H1 (cell line): ENCODE measurements around the gene NME7. TPM values are rescaled to one million over a fixed set of nuclear protein-coding genes. Genes with fewer than 3 reads are reported as not detected.

ENCODE experiments used
- CTCF ChIA-PET: fragments of 300-600 bp; sonication (Branson Sonifier 250); formaldehyde crosslinking; loops from one replicate; lab custom pipeline; 2021; ENCODE audit not compliant: partially characterized antibody; lab: Charles Lee
- POLR2A ChIA-PET: fragments of 300-600 bp; sonication (Branson Sonifier 250); formaldehyde crosslinking; loops from one replicate; lab custom pipeline; 2021; ENCODE audit warnings: inconsistent platforms; ENCODE audit not compliant: partially characterized antibody; lab: Charles Lee
- DNase-seq, 2 experiments: peaks; one replicate each; pipeline versions ENCODE4 v3.0.0 to v3.0.0-alpha.2; 2010 to 2022; ENCODE audit warnings: low spot score in 2 of 2, low read depth in 1 of 2, mixed read lengths in 1 of 2
- FAIRE-seq: peaks from 2 replicates; lab custom pipeline; 2011; peaks lifted over from hg19 to GRCh38; lab: Jason Lieb, UNC
- H2AFZ ChIP-seq: 2 replicates; pipeline ENCODE4 v1.8.1; 2012; ENCODE audit warnings: low read length, inconsistent platforms
- H2AK5ac ChIP-seq: 2 replicates; pipeline ENCODE4 v1.6.1; 2013; ENCODE audit warnings: low read depth, low read length
- H2BK120ac ChIP-seq: replicated peaks from 2 replicates; pipeline ENCODE3; 2013; ENCODE audit warnings: low read depth, low read length, inconsistent platforms
- H2BK12ac ChIP-seq: 2 replicates; pipeline ENCODE4 v1.6.1; 2013; ENCODE audit warnings: low read depth, low read length
- H2BK15ac ChIP-seq: 2 replicates; pipeline ENCODE4 v1.6.1; 2013; ENCODE audit warnings: low read length
- H2BK20ac ChIP-seq: 2 replicates; pipeline ENCODE4 v1.6.1; 2013; ENCODE audit warnings: low read length
- H2BK5ac ChIP-seq: 2 replicates; pipeline ENCODE4 v1.6.1; 2013; ENCODE audit warnings: low read depth, low read length
- H3K14ac ChIP-seq: 2 replicates; pipeline ENCODE4 v1.6.1; 2013; ENCODE audit warnings: inconsistent platforms; ENCODE audit not compliant: insufficient read length
- H3K18ac ChIP-seq: 2 replicates; pipeline ENCODE4 v1.6.1; 2013; ENCODE audit warnings: low read length; ENCODE audit errors: extremely low read depth
- H3K23ac ChIP-seq: 2 replicates; pipeline ENCODE4 v1.6.1; 2013; ENCODE audit warnings: inconsistent platforms; ENCODE audit not compliant: insufficient read length
- H3K23me2 ChIP-seq: 2 replicates; pipeline ENCODE4 v1.6.1; 2013; ENCODE audit warnings: low read depth, low read length
- H3K27ac ChIP-seq: 2 replicates; pipeline ENCODE4 v1.6.1; 2011; ENCODE audit warnings: low read depth, low read length, inconsistent platforms
- H3K27me3 ChIP-seq, 4 experiments: replicated peaks in 1 of 4; 1 replicate in 1 of 4; 2 replicates in 3 of 4; pipeline versions ENCODE4 v1.6.1 to v1.8.1; 2011 to 2013; ENCODE audit warnings: low read length in 3 of 4, mild to moderate bottlenecking in 3 of 4, inconsistent platforms in 2 of 4, mixed read lengths in 2 of 4, moderate library complexity in 1 of 4; ENCODE audit not compliant: control insufficient read depth in 3 of 4, insufficient read depth in 3 of 4; ENCODE audit errors: extremely low read depth in 1 of 4
- H3K36me3 ChIP-seq, 4 experiments: 2 replicates each; pipeline versions ENCODE4 v1.6.1 to v1.8.1; 2011 to 2013; ENCODE audit warnings: mild to moderate bottlenecking in 4 of 4, low read length in 3 of 4, moderate library complexity in 2 of 4, control low read depth in 1 of 4, inconsistent platforms in 1 of 4; ENCODE audit not compliant: insufficient read depth in 4 of 4, control insufficient read depth in 2 of 4
- H3K4ac ChIP-seq: replicated peaks from 2 replicates; pipeline ENCODE3; 2013; ENCODE audit warnings: low read length, low read depth, mixed read lengths, inconsistent platforms; ENCODE audit not compliant: insufficient read length
- H3K4me1 ChIP-seq, 4 experiments: replicated peaks in 1 of 4; 1 replicate in 1 of 4; 2 replicates in 3 of 4; pipeline versions ENCODE4 v1.6.1 to v1.8.1; 2011 to 2013; ENCODE audit warnings: low read length in 3 of 4, inconsistent platforms in 2 of 4, mixed read lengths in 1 of 4; ENCODE audit not compliant: insufficient read depth in 4 of 4, control insufficient read depth in 3 of 4
- H3K4me2 ChIP-seq, 2 experiments: 2 replicates each; pipeline versions ENCODE4 v1.6.1 to v1.8.1; 2011 to 2013; ENCODE audit warnings: low read depth in 2 of 2, low read length in 2 of 2, control low read depth in 1 of 2, inconsistent platforms in 1 of 2, mild to moderate bottlenecking in 1 of 2; ENCODE audit not compliant: insufficient read depth in 1 of 2
- H3K4me3 ChIP-seq, 4 experiments: fragments of 200-600, 300-600 bp in 1 of 4; sonication (generic), shearing (Covaris generic), sonication (Bioruptor Twin) in 1 of 4; 2 replicates each; pipeline versions ENCODE4 v1.5.1 to v1.8.1; 2011 to 2016; ENCODE audit warnings: low read length in 4 of 4, low read depth in 3 of 4, control low read depth in 2 of 4, inconsistent platforms in 2 of 4, mild to moderate bottlenecking in 2 of 4, mixed read lengths in 1 of 4, moderate library complexity in 1 of 4; ENCODE audit not compliant: insufficient read depth in 2 of 4; ENCODE audit errors: extremely low read depth in 1 of 4
- H3K56ac ChIP-seq: replicated peaks from 2 replicates; pipeline ENCODE3; 2013; ENCODE audit warnings: low read depth, mild to moderate bottlenecking, mixed read lengths, low read length, inconsistent platforms; ENCODE audit not compliant: insufficient read length
- H3K79me1 ChIP-seq: 2 replicates; pipeline ENCODE4 v1.6.1; 2013; ENCODE audit warnings: low read depth, low read length, control low read depth
- H3K79me2 ChIP-seq, 2 experiments: 2 replicates each; pipeline versions ENCODE4 v1.6.1 to v1.8.1; 2012 to 2013; ENCODE audit warnings: low read length in 2 of 2, mild to moderate bottlenecking in 2 of 2, inconsistent platforms in 1 of 2; ENCODE audit not compliant: insufficient read depth in 2 of 2, control insufficient read depth in 1 of 2
- H3K9ac ChIP-seq, 4 experiments: replicated peaks in 1 of 4; 1 replicate in 1 of 4; 2 replicates in 3 of 4; pipeline versions ENCODE4 v1.6.1 to v1.8.1; 2011 to 2013; ENCODE audit warnings: low read depth in 3 of 4, low read length in 3 of 4, control low read depth in 2 of 4, mild to moderate bottlenecking in 2 of 4, moderate library complexity in 2 of 4, inconsistent platforms in 1 of 4; ENCODE audit errors: extremely low read depth in 1 of 4
- H3K9me3 ChIP-seq, 2 experiments: 2 replicates each; pipeline versions ENCODE4 v1.6.1 to v1.8.1; 2012 to 2013; ENCODE audit warnings: mild to moderate bottlenecking in 2 of 2, moderate library complexity in 2 of 2, control low read depth in 1 of 2, inconsistent platforms in 1 of 2, low read depth in 1 of 2, low read length in 1 of 2, mixed read lengths in 1 of 2; ENCODE audit not compliant: insufficient read depth in 2 of 2
- H4K20me1 ChIP-seq, 2 experiments: replicated peaks in 1 of 2; 2 replicates each; pipeline versions ENCODE3 to v1.8.1; 2011 to 2013; ENCODE audit warnings: inconsistent platforms in 2 of 2, low read length in 2 of 2, mild to moderate bottlenecking in 1 of 2; ENCODE audit not compliant: insufficient read depth in 2 of 2, control insufficient read depth in 1 of 2
- H4K5ac ChIP-seq: 2 replicates; pipeline ENCODE4 v1.6.1; 2013; ENCODE audit warnings: low read length, low read depth, mixed read lengths, inconsistent platforms; ENCODE audit not compliant: insufficient read length
- H4K8ac ChIP-seq: 2 replicates; pipeline ENCODE4 v1.8.0; 2013; ENCODE audit warnings: mild to moderate bottlenecking, moderate library complexity, low read length, inconsistent platforms; ENCODE audit not compliant: insufficient read depth; ENCODE audit errors: extremely low read depth
- H4K91ac ChIP-seq: replicated peaks from 2 replicates; pipeline ENCODE3; 2013; ENCODE audit warnings: low read length, mixed read lengths, inconsistent platforms; ENCODE audit not compliant: insufficient read length
- BRCA1 ChIP-seq: IDR thresholded peaks from 2 replicates; pipeline ENCODE4 v1.6.1; 2012; ENCODE audit warnings: low read depth, low read length, improper control_type of control experiment
- CREB1 ChIP-seq: IDR thresholded peaks from 2 replicates; pipeline ENCODE4 v1.6.1; 2012; ENCODE audit warnings: inconsistent platforms
- POU5F1 ChIP-seq: IDR thresholded peaks from 2 replicates; pipeline ENCODE4 v1.6.1; 2011; ENCODE audit warnings: low read depth, mild to moderate bottlenecking, low read length, moderate library complexity
- WGBS, 2 experiments: shearing (Covaris generic) in 1 of 2; methylation state at CpG; one replicate each; pipeline versions ENCODE4 v1.1.6 to v1.1.7; 2013 to 2015; ENCODE audit warnings: low lambda C conversion rate in 2 of 2, mixed read lengths in 2 of 2, inconsistent platforms in 1 of 2, low coverage in 1 of 2, missing lambda C conversion rate in 1 of 2; ENCODE audit not compliant: insufficient replicate concordance in 2 of 2, insufficient coverage in 1 of 2, insufficient read length in 1 of 2; ENCODE audit errors: extremely low coverage in 1 of 2, missing lambda C conversion rate in 1 of 2; 5-methylcytosine and 5-hydroxymethylcytosine counted together
- polyA plus RNA-seq, 7 experiments: library from polyadenylated mRNA; depleted of rRNA in 3 of 7; stranded (reverse) in 5 of 7; unstranded in 2 of 7; fragments of >200 nt in 5 of 7; fragments of 200-250 nt in 2 of 7; gene quantifications; 1 replicate in 5 of 7; 2 replicates in 1 of 7; 4 replicates in 1 of 7; pipeline versions ENCODE4 v1.2.1 to v1.2.3, GENCODE V29; 2011 to 2013; ENCODE audit warnings: missing spikeins in 2 of 7, mixed read lengths in 2 of 7
- total RNA-seq: library from RNA; stranded (reverse); fragmentation: NEBNext Ultra II Directional; extraction: Animal tissue kit (Norgen Biotek cat#: 25700); gene quantifications from 2 replicates; pipeline ENCODE4 v1.2.1, GENCODE V29; 2021

NME7 gene
- total and polyA plus RNA-seq, 2 of the 8 experiments (the other 6 are each of a cell fraction or from before 2014, with no cell fraction given) = 11.6 to 28.5 TPM

DNA sequence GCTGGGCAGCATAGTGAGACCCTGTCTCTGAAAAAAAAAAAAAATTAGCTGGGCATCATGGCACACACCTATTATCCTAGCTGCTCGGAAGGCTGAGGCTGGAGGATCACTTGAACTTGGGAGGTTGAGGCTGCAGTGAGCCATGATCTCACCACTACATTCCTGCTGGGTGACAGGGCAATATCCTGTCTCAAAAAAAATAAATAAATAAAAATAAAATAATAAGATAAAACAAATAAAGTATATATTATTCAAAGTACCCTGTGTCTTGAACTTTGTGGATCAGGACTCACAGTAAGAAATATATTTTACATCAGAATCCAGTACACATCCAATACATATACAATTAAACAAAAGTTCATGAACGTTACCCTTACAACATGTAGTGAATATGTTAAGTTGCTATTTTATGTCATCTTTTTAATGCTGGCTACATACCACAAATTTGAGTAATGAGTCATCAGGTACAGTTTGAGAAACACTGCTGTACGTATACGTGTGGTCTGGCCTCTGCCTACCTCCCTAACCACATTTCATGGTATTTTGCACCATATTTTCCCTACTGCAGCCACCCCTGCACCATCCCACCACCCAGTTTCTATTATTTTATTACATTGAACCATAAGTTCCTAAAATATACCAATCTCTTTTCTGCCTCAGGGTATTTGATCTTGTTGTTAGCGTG, 4.4 kb downstream of the NME7 start:
- Histone ChIP-seq H3K79me1 (no peaks in the 10 kb centered on the region), H3K4ac (no peak overlapping the region), H2BK15ac (no peak overlapping the region), H2BK12ac (no peak overlapping the region), H3K79me2 (peaks cover 0 to 5% of the 10 kb centered on the region in 2 experiments; a peak in 2 of 4 replicates), H3K9ac (no peak overlapping the region), H3K27me3 (no peaks in the 10 kb centered on the region), H3K4me2 (no peak overlapping the region), H2BK5ac (no peak overlapping the region), H3K9me3 (peaks cover 0 to 3% of the 10 kb centered on the region in 2 experiments; a peak in 1 of 4 replicates), H4K5ac (no peak overlapping the region), H4K91ac (no peak overlapping the region), H3K23me2 (peaks cover 5% of the 10 kb centered on the region), H2AK5ac (no peak overlapping the region), H3K56ac (no peak overlapping the region), H3K18ac (no peak overlapping the region), H3K27ac (no peak overlapping the region), H3K23ac (no peak overlapping the region), H3K4me1 (no peaks in the 10 kb centered on the region), H2BK20ac (no peak overlapping the region), H2AFZ (no peak overlapping the region), H3K36me3 (no peaks in the 10 kb centered on the region), H2BK120ac (no peak overlapping the region), H3K14ac (no peak overlapping the region), H4K20me1 (no peaks in the 10 kb centered on the region), H4K8ac (no peak overlapping the region), H3K4me3 (no peak overlapping the region)
- ChIA-PET POLR2A (interaction anchor here (0.6 kb wide), 1 partner anchor 236 kb away, joined by 4 read pairs; no protein-coding TSS in a partner anchor), CTCF (interaction anchor here (1.8 kb wide), 1 partner anchor 760 kb away, joined by 8 read pairs; no protein-coding TSS in a partner anchor)
- no peak for DNase-seq
- WGBS, 2 experiments = 94% methylated on average over 5 of the region's 5 CpGs; no CpG with 5 or more reads in 1 of the 2 experiments
- TF ChIP-seq BRCA1 (no peak), CREB1 (no peak), POU5F1 (no peak)
- no peak for FAIRE-seq
